GM10248 (cell line): ENCODE data around the gene PLCE1.

Experiments used
- CTCF ChIA-PET: fragments of 300-600 bp; sonication (Branson Sonifier 250); formaldehyde crosslinking; extraction: SDS; loops from one replicate; lab custom pipeline; 2021; ENCODE audit warnings: antibody characterized with exemption; lab: Yijun Ruan, JAX
- POLR2A ChIA-PET: fragments of 350-650 bp; sonication (Branson Sonifier 250); formaldehyde crosslinking; extraction: SDS; loops from one replicate; lab custom pipeline; 2020; ENCODE audit warnings: antibody characterized with exemption; lab: Yijun Ruan, JAX
- DNase-seq: peaks from one replicate; pipeline ENCODE4 v3.0.0; 2012; ENCODE audit errors: extremely low spot score
- TF ChIP-seq, protein P1 (sequence below): IDR thresholded peaks from 2 replicates; pipeline ENCODE4 v1.5.1; 2012; ENCODE audit warnings: mild to moderate bottlenecking, low read depth; ENCODE audit errors: extremely low read depth, missing control alignments, control extremely low read depth

Gene PLCE1

DNA sequence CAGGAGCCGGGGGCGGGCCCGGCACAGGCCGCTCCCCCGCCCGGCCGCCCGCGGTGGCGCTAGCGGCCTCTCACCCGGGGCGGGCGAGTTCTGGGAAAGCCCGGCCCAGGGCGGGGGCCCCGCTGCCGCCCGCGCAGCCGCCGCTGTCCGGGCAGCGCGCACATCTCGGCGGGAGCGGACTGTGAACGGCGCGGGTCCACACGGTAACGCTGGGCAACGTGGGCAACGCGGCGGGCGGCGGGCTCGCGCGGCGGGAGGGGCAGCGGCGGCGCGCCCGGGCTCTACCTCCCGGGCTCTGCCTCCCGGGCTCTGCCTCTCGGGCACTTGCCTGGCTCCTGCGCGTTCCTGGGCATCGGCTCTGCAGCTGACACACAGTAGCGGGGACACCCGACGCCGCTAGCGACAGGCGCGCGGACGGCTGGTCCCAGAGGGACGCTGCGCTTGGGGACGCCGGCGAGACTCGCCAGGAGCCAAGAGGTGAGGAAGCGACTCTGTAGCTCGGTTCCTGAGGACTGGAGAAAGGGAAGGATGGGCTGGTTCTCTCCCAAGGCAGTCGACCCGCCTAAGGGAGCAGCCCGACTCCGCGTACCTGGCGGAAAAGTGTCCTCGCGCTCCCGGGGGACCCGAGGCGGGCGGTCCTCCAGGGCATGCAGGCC lies at the start of gene PLCE1:
Gene PLCE1, plus strand, starts transcription at position 150 of the 656 bp plus-strand sequence. CDS start 37,116 bp downstream, outside the sequence.
- TF ChIP-seq, protein P1, sequence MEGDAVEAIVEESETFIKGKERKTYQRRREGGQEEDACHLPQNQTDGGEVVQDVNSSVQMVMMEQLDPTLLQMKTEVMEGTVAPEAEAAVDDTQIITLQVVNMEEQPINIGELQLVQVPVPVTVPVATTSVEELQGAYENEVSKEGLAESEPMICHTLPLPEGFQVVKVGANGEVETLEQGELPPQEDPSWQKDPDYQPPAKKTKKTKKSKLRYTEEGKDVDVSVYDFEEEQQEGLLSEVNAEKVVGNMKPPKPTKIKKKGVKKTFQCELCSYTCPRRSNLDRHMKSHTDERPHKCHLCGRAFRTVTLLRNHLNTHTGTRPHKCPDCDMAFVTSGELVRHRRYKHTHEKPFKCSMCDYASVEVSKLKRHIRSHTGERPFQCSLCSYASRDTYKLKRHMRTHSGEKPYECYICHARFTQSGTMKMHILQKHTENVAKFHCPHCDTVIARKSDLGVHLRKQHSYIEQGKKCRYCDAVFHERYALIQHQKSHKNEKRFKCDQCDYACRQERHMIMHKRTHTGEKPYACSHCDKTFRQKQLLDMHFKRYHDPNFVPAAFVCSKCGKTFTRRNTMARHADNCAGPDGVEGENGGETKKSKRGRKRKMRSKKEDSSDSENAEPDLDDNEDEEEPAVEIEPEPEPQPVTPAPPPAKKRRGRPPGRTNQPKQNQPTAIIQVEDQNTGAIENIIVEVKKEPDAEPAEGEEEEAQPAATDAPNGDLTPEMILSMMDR, result no peak
- ChIA-PET POLR2A (no interaction called here), CTCF (interaction anchor here (1.7 kb wide), 1 partner anchor 15 kb away, joined by 3 read pairs; no protein-coding TSS in a partner anchor)
- DNase-seq, result peak; percentile 60

DNA sequence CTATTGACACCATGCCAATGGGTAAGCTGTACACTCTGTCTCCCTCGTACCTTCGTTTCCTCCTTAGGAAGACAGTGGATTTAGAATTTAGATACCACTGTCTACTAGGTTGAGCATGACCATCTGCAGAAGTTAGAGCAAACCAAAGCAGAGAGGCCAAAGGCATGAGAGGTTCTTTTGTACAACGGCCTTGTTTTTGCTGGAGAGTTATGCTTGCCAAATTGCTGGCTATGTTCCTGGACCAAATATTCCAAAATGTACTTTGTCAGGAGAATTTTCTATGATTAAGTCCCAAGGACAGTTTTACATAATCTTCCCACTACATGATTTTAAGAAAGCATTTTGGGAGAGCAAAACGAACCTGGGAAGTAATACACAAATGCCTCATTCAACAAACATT lies 47.9 kb upstream of the PLCE1 start:
- ChIA-PET POLR2A (no interaction called here), CTCF (no interaction called here)
- DNase-seq, result no peak
- TF ChIP-seq, protein P1, result no peak

DNA sequence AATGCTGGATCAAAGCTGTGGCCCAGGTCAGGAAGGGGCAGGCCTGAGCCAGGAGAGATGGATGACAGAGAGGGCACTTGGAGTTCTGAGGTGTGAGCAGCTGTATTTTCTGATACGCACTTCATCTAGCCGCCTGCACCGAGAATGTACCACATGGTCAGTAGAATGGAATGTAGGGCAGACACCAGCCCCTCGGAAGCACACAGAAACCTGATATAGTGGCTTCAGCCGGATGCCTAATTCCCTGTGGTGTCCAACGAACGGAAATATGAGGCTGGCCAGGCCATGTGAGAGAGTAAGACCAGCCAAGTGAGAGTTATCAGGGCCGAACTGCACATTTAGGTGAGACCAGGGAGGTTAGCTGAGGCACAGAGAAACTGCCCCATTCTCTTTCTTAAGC lies 46.7 kb upstream of the PLCE1 start:
- POLR2A ChIA-PET, result no interaction called here
- DNase-seq, result no peak
- TF ChIP-seq, protein P1, result no peak
- CTCF ChIA-PET, result no interaction called here

DNA sequence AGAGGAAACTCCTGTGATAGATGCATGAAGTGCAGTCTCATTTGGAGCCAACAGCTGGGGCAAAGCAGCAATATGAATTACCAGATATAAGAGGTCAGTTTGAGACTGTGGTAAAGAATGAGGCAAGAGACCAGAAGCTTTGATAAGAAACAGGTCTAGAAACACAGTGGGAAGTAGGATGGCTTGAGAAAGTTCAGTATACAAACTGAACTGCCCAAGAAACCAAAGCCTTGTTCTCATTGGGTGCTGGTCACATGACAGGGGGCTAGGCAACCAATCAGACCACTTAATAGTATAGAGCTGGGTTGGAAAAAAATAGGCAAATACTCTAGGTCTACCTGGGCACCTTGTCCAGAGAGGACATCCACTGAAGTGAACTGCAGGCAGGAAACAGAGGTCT lies 46.2 kb upstream of the PLCE1 start:
- no peak for DNase-seq
- POLR2A ChIA-PET, result no interaction called here
- TF ChIP-seq, protein P1, result no peak
- CTCF ChIA-PET, result no interaction called here

DNA sequence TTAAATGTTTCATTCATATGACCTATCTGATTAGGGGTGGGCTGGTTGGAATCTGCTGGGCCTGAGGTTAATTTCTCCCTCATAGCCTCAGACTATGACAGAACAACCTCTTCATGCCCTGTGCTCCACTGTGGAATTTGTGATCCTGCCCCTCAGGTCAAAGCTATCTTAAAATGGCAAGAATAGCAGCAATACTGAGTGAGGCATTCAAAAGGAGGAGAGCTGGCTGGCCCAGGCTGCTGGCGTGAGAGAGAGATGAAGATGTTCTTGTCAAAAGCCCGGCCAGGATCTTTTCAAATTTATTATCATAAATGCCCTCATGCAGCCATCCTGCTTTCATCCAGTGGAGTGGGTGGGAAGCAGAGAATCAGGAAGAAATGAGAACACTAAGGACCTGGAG lies 41.8 kb upstream of the PLCE1 start:
- no peak for DNase-seq
- CTCF ChIA-PET, result no interaction called here
- POLR2A ChIA-PET, result no interaction called here
- TF ChIP-seq, protein P1, result no peak

DNA sequence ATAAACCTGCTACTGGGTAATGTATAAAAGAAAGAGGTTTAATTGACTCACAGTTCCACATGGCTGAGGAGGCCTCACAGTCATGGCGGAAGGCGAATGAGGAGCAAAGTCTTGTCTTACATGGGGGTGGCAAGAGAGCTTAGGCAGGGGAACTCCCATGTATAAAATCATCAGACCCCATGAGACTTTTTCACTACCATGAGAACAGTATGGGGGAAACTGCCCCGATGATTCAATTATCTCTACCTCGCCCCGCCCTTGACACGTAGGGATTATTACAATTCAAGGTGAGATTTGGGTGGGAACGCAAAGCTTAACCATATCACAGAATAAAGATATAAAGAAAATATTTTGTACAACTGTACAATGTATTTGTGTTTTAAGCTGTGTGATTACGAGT lies 39.4 kb upstream of the PLCE1 start:
- TF ChIP-seq, protein P1, result no peak
- ChIA-PET CTCF (interaction anchor here (1.0 to 1.6 kb wide), 2 partner anchors 9 to 47 kb away, joined by 3 read pairs; no protein-coding TSS in a partner anchor), POLR2A (no interaction called here)
- DNase-seq, result no peak
